ENCODE data around the gene RAB32. TPM values are rescaled to one million over a fixed set of nuclear protein-coding genes. Genes with fewer than 3 reads are reported as not detected.

The RAB32 gene
- total and polyA plus RNA-seq, 2 of the 4 experiments (the other 2 are of a cell fraction), result 55.7 to 108 TPM

DNA sequence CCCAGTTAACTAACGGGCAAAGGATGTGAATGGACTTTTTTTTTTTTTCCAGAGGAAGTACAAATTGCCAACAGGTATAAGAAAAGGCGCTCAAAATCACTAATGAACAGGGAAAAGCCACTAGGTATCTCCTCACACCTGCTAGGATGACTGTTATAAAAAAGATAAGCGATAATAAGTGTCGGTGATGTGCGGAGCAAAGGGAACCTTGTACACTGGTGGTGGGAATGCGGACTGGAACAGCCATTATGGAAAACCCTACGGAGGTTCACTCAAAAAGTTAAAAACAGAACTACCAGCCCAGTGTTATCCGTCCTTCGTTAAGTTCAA lies 787 bp upstream of the RAB32 start:
- H3K4me1 ChIP-seq (ENCODE audit: control insufficient read depth, insufficient read depth, low read length), result peaks cover 4% of the 10 kb centered on the region; the same call in 1 of the 2 replicates
- peak overlapping the region; percentile 19 for H2BK5ac ChIP-seq (ENCODE audit: low read depth, low read length, poor library complexity, severe bottlenecking)
- peak overlapping the region; percentile 82 for H3K18ac ChIP-seq (ENCODE audit: low read depth, low read length)
- H4K20me1 ChIP-seq (ENCODE audit: insufficient read depth, low read length), result peaks cover 3% of the 10 kb centered on the region; the same call in 1 of the 2 replicates
- H3K9me1 ChIP-seq (ENCODE audit: insufficient read depth, low read length), result no peaks in the 10 kb centered on the region
- ChIA-PET POLR2A (ENCODE audit: unreplicated experiment) (no interaction called here), CTCF (no interaction called here)
- H2BK15ac ChIP-seq (ENCODE audit: low read depth, low read length), result no peak overlapping the region
- TF ChIP-seq, protein P1, sequence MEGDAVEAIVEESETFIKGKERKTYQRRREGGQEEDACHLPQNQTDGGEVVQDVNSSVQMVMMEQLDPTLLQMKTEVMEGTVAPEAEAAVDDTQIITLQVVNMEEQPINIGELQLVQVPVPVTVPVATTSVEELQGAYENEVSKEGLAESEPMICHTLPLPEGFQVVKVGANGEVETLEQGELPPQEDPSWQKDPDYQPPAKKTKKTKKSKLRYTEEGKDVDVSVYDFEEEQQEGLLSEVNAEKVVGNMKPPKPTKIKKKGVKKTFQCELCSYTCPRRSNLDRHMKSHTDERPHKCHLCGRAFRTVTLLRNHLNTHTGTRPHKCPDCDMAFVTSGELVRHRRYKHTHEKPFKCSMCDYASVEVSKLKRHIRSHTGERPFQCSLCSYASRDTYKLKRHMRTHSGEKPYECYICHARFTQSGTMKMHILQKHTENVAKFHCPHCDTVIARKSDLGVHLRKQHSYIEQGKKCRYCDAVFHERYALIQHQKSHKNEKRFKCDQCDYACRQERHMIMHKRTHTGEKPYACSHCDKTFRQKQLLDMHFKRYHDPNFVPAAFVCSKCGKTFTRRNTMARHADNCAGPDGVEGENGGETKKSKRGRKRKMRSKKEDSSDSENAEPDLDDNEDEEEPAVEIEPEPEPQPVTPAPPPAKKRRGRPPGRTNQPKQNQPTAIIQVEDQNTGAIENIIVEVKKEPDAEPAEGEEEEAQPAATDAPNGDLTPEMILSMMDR (conservative IDR thresholded peaks at IDR 0.05; ENCODE audit: low read depth, low read length), result no peak
- TF ChIP-seq RAD21 (IDR thresholded peaks at IDR 0.05; ENCODE audit: low read length) (no peak), MAZ (IDR thresholded peaks at IDR 0.05; ENCODE audit: borderline replicate concordance, low read depth, low read length) (no peak), SMC3 (IDR thresholded peaks at IDR 0.05; ENCODE audit: low read depth, low read length) (no peak), POLR2A (IDR thresholded peaks at IDR 0.05; ENCODE audit: low read depth, low read length) (no peak), BHLHE40 (IDR thresholded peaks at IDR 0.05; ENCODE audit: low read depth, low read length) (no peak), MXI1 (IDR thresholded peaks at IDR 0.05; ENCODE audit: borderline replicate concordance, low read depth, low read length) (no peak), FOS (IDR thresholded peaks at IDR 0.05; ENCODE audit: low read depth, low read length) (no peak), RCOR1 (IDR thresholded peaks at IDR 0.05; ENCODE audit: insufficient replicate concordance, low read length) (no peak), CEBPB (IDR thresholded peaks at IDR 0.05; ENCODE audit: low read depth, low read length) (no peak), NFE2L2 (IDR thresholded peaks at IDR 0.05; ENCODE audit: low read depth, low read length) (no peak), RFX5 (IDR thresholded peaks at IDR 0.05; ENCODE audit: low read depth, low read length) (no peak)
- TF ChIP-seq, protein P2, sequence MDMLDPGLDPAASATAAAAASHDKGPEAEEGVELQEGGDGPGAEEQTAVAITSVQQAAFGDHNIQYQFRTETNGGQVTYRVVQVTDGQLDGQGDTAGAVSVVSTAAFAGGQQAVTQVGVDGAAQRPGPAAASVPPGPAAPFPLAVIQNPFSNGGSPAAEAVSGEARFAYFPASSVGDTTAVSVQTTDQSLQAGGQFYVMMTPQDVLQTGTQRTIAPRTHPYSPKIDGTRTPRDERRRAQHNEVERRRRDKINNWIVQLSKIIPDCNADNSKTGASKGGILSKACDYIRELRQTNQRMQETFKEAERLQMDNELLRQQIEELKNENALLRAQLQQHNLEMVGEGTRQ (IDR thresholded peaks at IDR 0.05; ENCODE audit: low read depth, low read length), result no peak
- TF ChIP-seq, protein P3, sequence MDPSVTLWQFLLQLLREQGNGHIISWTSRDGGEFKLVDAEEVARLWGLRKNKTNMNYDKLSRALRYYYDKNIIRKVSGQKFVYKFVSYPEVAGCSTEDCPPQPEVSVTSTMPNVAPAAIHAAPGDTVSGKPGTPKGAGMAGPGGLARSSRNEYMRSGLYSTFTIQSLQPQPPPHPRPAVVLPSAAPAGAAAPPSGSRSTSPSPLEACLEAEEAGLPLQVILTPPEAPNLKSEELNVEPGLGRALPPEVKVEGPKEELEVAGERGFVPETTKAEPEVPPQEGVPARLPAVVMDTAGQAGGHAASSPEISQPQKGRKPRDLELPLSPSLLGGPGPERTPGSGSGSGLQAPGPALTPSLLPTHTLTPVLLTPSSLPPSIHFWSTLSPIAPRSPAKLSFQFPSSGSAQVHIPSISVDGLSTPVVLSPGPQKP (IDR thresholded peaks at IDR 0.05; ENCODE audit: borderline replicate concordance, low read depth, low read length), result no peak
- H2BK120ac ChIP-seq (ENCODE audit: low read depth, low read length), result no peak overlapping the region
- peak overlapping the region; percentile 95 for H4K5ac ChIP-seq (ENCODE audit: low read depth, low read length)
- peak overlapping the region; percentile 35; the same call in 1 of the 2 replicates for H3K56ac ChIP-seq (ENCODE audit: extremely low read depth, insufficient read depth, low read length)
- H4K8ac ChIP-seq (ENCODE audit: low read depth in 2 of 2, low read length in 2 of 2), result peak overlapping the region; percentile 92 to 96
- H3K23ac ChIP-seq (ENCODE audit: low read depth, low read length), result no peak overlapping the region
- no peak for ATAC-seq (ENCODE audit: low read depth)
- H2AK5ac ChIP-seq (ENCODE audit: low read depth, low read length), result no peak overlapping the region
- H3K36me3 ChIP-seq (ENCODE audit: control insufficient read depth, insufficient read depth, low read length), result no peaks in the 10 kb centered on the region
- 90% methylated on average over 4 of the region's 9 CpGs; no CpG with 5 or more reads in 1 of the 2 experiments for WGBS, 2 experiments (ENCODE audit: extremely low coverage in 2 of 2, insufficient read length in 1 of 2)
- in situ Hi-C loops (cut with MboI; ENCODE audit: low sequenced_read_pairs) (loop anchor here (10.0 kb wide), 1 partner anchor 578 kb away; the partner anchor contains the start of gene SHPRH), dilution Hi-C loops (cut with HindIII; ENCODE audit: low sequenced_read_pairs, unreplicated experiment) (no loop called here), intact Hi-C loops (cut with micrococcal nuclease) (loop anchor here (1.0 to 10.0 kb wide), 4 partner anchors 157 to 728 kb away; partner anchors contain the start of genes FBXO30 and SHPRH)
- H3K4ac ChIP-seq (ENCODE audit: low read depth, low read length), result no peak overlapping the region; the same call in 1 of the 2 replicates
- peaks cover 0 to 11% of the 10 kb centered on the region in 2 experiments; a peak in 2 of 4 replicates for H3K79me1 ChIP-seq (ENCODE audit: low read depth in 1 of 2, low read length in 2 of 2)
- peak overlapping the region; percentile 93 for H2AFZ ChIP-seq (replicated peaks; ENCODE audit: low read length, poor library complexity)
- H3K4me2 ChIP-seq (ENCODE audit: low read depth, low read length), result peak overlapping the region; percentile 32
- no peaks in the 10 kb centered on the region for H3K9me3 ChIP-seq (ENCODE audit: control insufficient read depth, insufficient read depth, low read length)
- DNase-seq, result peak; percentile 9
- no peaks in the 10 kb centered on the region for H3K27me3 ChIP-seq (ENCODE audit: control insufficient read depth, insufficient read depth, low read length)
- H3K27ac ChIP-seq (ENCODE audit: insufficient read depth, low read length), result peak overlapping the region; percentile 68; the same call in 1 of the 2 replicates
- H3K4me3 ChIP-seq (ENCODE audit: insufficient read depth, low read depth, low read length), result peak overlapping the region; percentile 32
- H2BK20ac ChIP-seq (ENCODE audit: low read depth, low read length), result no peak overlapping the region
- no TSS peak for BruUV-seq (replicated peaks)
- H3K14ac ChIP-seq (replicated peaks; ENCODE audit: low read depth, low read length), result peak overlapping the region; percentile 18; the same call in 1 of the 2 replicates
- H3K9ac ChIP-seq (ENCODE audit: low read depth, low read length), result peak overlapping the region; percentile 72
- H4K91ac ChIP-seq (ENCODE audit: insufficient read depth, low read depth, low read length), result no peak overlapping the region; the same call in 1 of the 2 replicates
- peak overlapping the region; percentile 29 for H2AK9ac ChIP-seq (replicated peaks; ENCODE audit: low read depth, low read length, poor library complexity)
